Upper lobe of left lung (tissue), 6 donors: Measurements from ENCODE around the gene INHBE. TPM values are rescaled to one million over a fixed set of nuclear protein-coding genes. Genes with fewer than 3 reads are reported as not detected.
"Not testable (repeated sequence)": the region's sequence is repeated elsewhere in the genome, so short reads cannot be mapped to it uniquely, and the experiment has no call there.

ENCODE experiments used
- ATAC-seq, 2 donors: fragments of 200-7000 bp; cut with Tn5 transposase; one replicate each; pipeline ENCODE4 v1.9.1; 2022; ENCODE audit warnings: mild to moderate bottlenecking in 2 of 2, moderate library complexity in 2 of 2; ENCODE audit not compliant: low FRiP score in 2 of 2
- DNase-seq, 2 donors: peaks; one replicate each; pipeline ENCODE4 v3.0.0-alpha.2; 2019 to 2020
- H3K27ac ChIP-seq, 4 donors: fragments of 200-600 bp; sonication (generic); one replicate each; pipeline ENCODE4 v1.5.1; 2016 to 2019
- H3K27me3 ChIP-seq, 4 donors: fragments of 200-600 bp; sonication (generic); one replicate each; pipeline ENCODE4 v1.5.1; 2017 to 2019
- H3K36me3 ChIP-seq, 4 donors: fragments of 200-600 bp; sonication (generic); one replicate each; pipeline ENCODE4 v1.5.1; 2016 to 2019
- H3K4me1 ChIP-seq, 4 donors: fragments of 200-600 bp; sonication (generic); one replicate each; pipeline ENCODE4 v1.5.1; 2018 to 2019
- H3K4me3 ChIP-seq, 4 donors: fragments of 200-600 bp; sonication (generic); one replicate each; pipeline ENCODE4 v1.5.1; 2017 to 2019; ENCODE audit warnings: mild to moderate bottlenecking in 2 of 4, moderate library complexity in 1 of 4
- H3K9me3 ChIP-seq, 4 donors: fragments of 200-600 bp; sonication (generic); one replicate each; pipeline ENCODE4 v1.5.1; 2018 to 2019
- EP300 ChIP-seq, 4 donors: sonication (generic); formaldehyde crosslinking; IDR thresholded peaks; one replicate each; pipeline ENCODE4 v1.5.1; 2017; ENCODE audit warnings: antibody characterized with exemption in 4 of 4, control low read depth in 2 of 4
- POLR2A ChIP-seq, 4 donors: fragments of 450-650 bp; IDR thresholded peaks; one replicate each; pipeline ENCODE4 v1.5.1; 2016 to 2017; ENCODE audit warnings: antibody characterized with exemption in 4 of 4, mild to moderate bottlenecking in 2 of 4
- POLR2AphosphoS5 ChIP-seq, 2 donors: sonication (generic); formaldehyde crosslinking; IDR thresholded peaks; one replicate each; pipeline ENCODE4 v1.5.1; 2017; ENCODE audit warnings: antibody characterized with exemption in 2 of 2
- WGBS, 2 donors: methylation state at CpG; one replicate each; pipeline ENCODE4 v1.1.5; 2017 to 2018; 5-methylcytosine and 5-hydroxymethylcytosine counted together
- total RNA-seq, 6 donors: library from RNA; depleted of rRNA in 4 of 6; stranded (reverse); fragments of >200 nt in 4 of 6; gene quantifications; one replicate each; pipeline versions ENCODE4 v1.1.0 to v1.2.1, GENCODE V29; 2016 to 2021
- TF ChIP-seq, protein P1 (sequence below), 6 experiments: fragments of 450-650 bp in 4 of 6; fragments of 200-600 bp in 2 of 6; sonication (generic) in 2 of 6; IDR thresholded peaks; one replicate each; pipeline ENCODE4 v1.5.1; 2016 to 2019; ENCODE audit warnings: antibody characterized with exemption in 6 of 6
- donor health status: DM: no; HTN: no; CAD: no; lungs with moderate emphysema.
- donor health status: DM: no; HTN: yes; CAD: no; lungs with severe emphysema.

INHBE gene
- total RNA-seq, 6 donors from 2014 or later, result 0.11 TPM; not detected in 5

DNA sequence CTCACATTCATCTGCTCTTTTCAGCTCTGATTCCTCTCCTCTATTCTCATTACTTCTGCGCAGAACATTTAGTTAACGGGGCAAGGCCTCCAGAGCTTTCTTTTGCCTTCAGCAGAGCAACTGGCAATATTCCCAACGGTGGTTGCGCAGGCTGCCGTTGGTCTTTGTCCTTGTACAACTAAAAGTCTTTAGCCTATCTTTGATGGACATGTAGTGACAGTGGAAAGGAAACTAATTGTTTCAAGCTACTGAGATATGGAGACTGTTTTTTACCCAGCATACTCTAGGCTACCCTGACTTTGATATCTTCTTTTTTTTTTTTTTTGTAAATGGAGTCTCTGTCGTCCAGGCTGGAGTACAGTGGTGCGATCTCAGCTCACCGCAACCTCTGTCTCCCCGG lies 36.9 kb upstream of the INHBE start:
- ATAC-seq, result no peak
- no peaks in the 10 kb centered on the region for H3K27me3 ChIP-seq

DNA sequence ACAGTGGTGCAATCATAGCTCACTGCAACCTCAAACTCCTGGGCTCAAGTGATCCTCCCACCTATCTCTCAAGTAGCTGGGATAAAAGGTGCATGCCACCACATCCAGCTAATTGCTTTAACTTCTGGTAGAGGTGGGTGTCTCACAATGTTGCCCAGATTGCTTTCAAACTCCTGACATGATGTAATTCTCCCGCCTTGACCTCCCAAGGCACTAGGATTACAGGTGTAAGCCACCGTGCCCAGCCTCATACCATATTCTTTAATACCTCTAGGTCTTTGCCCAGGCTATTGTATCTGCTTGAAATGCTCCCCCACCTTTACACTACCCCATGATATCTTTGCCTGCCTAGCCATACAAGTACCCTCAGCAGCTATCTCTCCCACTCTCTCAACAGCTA lies 35.6 kb upstream of the INHBE start:
- Histone ChIP-seq H3K27ac (no peak overlapping the region), H3K36me3 (peaks cover 0 to 17% (median 2%) of the 10 kb centered on the region in 4 donors), H3K4me1 (peaks cover 0 to 10% (median 7%) of the 10 kb centered on the region in 4 donors), H3K4me3 (no peak overlapping the region), H3K9me3 (no peaks in the 10 kb centered on the region), H3K27me3 (no peaks in the 10 kb centered on the region)
- DNase-seq, result no peak
- TF ChIP-seq, protein P1, sequence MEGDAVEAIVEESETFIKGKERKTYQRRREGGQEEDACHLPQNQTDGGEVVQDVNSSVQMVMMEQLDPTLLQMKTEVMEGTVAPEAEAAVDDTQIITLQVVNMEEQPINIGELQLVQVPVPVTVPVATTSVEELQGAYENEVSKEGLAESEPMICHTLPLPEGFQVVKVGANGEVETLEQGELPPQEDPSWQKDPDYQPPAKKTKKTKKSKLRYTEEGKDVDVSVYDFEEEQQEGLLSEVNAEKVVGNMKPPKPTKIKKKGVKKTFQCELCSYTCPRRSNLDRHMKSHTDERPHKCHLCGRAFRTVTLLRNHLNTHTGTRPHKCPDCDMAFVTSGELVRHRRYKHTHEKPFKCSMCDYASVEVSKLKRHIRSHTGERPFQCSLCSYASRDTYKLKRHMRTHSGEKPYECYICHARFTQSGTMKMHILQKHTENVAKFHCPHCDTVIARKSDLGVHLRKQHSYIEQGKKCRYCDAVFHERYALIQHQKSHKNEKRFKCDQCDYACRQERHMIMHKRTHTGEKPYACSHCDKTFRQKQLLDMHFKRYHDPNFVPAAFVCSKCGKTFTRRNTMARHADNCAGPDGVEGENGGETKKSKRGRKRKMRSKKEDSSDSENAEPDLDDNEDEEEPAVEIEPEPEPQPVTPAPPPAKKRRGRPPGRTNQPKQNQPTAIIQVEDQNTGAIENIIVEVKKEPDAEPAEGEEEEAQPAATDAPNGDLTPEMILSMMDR (IDR thresholded peaks at IDR 0.05), result no peak
- TF ChIP-seq POLR2AphosphoS5 (IDR thresholded peaks at IDR 0.05) (no peak), EP300 (IDR thresholded peaks at IDR 0.05) (no peak), POLR2A (IDR thresholded peaks at IDR 0.05) (no peak)
- 95 to 100% methylated on average over 2 of the region's 2 CpGs for WGBS, 2 donors
- no peak for ATAC-seq

More for the DNA sequence above, 36.9 kb upstream of the INHBE start:
- DNase-seq, result no peak
- 89 to 90% methylated on average over 9 of the region's 9 CpGs for WGBS, 2 donors
- H3K27ac ChIP-seq, result no peak overlapping the region
- TF ChIP-seq, protein P1 (IDR thresholded peaks at IDR 0.05), result no peak
- TF ChIP-seq POLR2AphosphoS5 (IDR thresholded peaks at IDR 0.05), result no peak
- TF ChIP-seq POLR2A (IDR thresholded peaks at IDR 0.05), result no peak
- TF ChIP-seq EP300 (IDR thresholded peaks at IDR 0.05), result no peak
- H3K9me3 ChIP-seq, result no peaks in the 10 kb centered on the region
- H3K36me3 ChIP-seq, result peaks cover 0 to 17% (median 2%) of the 10 kb centered on the region in 4 donors
- H3K4me1 ChIP-seq, result peaks cover 0 to 10% (median 7%) of the 10 kb centered on the region in 4 donors
- H3K4me3 ChIP-seq, result no peak overlapping the region

DNA sequence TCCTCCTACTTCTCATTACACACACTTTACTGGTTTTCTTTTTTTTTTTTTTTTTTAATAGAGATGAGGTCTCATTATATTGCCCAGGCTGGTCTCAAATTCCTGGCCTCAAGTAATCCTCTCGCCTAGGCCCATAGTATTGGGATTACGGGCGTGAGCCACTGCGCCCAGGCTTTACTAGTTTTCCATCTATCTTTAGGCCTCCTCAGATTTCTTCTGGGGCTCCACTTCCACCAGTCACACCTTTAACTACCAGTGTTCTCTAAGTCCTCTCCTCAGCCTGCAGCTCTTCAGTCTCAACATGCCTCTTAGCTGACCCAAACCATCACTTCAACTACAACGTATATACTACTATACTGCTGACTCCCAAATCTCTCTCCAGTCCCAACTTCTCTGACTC lies 34.6 kb upstream of the INHBE start:
- TF ChIP-seq POLR2AphosphoS5 (IDR thresholded peaks at IDR 0.05), result no peak
- TF ChIP-seq, protein P1 (IDR thresholded peaks at IDR 0.05), result no peak
- no peak for TF ChIP-seq EP300 (IDR thresholded peaks at IDR 0.05)
- no peak for TF ChIP-seq POLR2A (IDR thresholded peaks at IDR 0.05)
- Histone ChIP-seq H3K4me1 (peaks cover 0 to 10% (median 5%) of the 10 kb centered on the region in 4 donors), H3K4me3 (no peak overlapping the region), H3K36me3 (peaks cover 0 to 20% (median 3%) of the 10 kb centered on the region in 4 donors), H3K9me3 (no peaks in the 10 kb centered on the region), H3K27me3 (no peaks in the 10 kb centered on the region), H3K27ac (no peak overlapping the region)
- DNase-seq, result no peak
- 96 to 98% methylated on average over 5 of the region's 5 CpGs for WGBS, 2 donors
- ATAC-seq, result no peak

DNA sequence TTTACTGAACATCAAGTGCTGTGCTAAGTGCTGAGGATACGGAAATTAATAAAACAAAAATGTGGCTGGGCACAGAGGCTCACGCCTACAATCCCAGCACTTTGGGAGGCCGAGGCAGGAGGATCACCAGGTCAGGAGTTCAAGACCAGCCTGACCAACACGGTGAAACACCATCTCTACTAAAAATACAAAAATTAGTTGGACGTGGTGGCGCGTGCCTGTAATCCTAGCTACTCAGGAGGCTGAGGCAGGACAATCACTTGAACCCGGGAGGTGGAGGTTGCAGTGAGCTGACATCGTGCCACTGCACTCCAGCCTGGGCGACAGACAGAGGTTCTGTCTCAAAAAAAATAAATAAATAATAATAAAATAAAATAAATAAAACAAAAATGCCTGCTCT lies 28.2 kb upstream of the INHBE start:
- 91 to 94% methylated on average over 10 of the region's 10 CpGs for WGBS, 2 donors
- H3K4me3 ChIP-seq, H3K9me3 ChIP-seq, H3K27me3 ChIP-seq, ATAC-seq, H3K27ac ChIP-seq, DNase-seq: not testable (repeated sequence)
- H3K36me3 ChIP-seq, result peaks cover 0 to 15% (median 3%) of the 10 kb centered on the region in 4 donors
- H3K4me1 ChIP-seq, result peaks cover 3 to 15% (median 11%) of the 10 kb centered on the region in 4 donors

DNA sequence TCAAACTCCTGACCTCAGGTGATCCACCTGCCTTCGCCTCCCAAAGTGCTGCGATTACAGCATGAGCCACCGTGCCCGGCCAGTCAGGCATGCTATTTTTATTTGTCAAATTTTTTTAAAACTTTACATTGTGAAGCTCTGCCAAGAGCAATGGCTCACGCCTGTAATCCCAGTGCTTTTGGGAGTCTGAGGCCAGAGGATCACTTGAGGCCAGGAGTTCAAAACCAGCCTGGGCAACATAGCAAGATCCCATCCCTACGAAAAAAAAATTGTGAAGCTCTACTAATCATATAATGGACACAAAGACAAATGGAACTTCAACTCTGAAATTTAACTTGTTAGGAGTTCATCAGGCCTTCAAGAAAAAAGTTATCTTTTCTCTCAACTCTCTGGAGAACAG lies 26.1 kb upstream of the INHBE start:
- Histone ChIP-seq H3K27ac (peak overlapping the region in 3 of 4 donors; percentile 91 to 99 (median 93)), H3K36me3 (peaks cover 0 to 6% (median 3%) of the 10 kb centered on the region in 4 donors), H3K4me3 (no peak overlapping the region), H3K27me3 (no peaks in the 10 kb centered on the region), H3K4me1 (peaks cover 3 to 15% (median 11%) of the 10 kb centered on the region in 4 donors), H3K9me3 (no peaks in the 10 kb centered on the region)
- DNase-seq (no peak), ATAC-seq (no peak)
- WGBS, 2 donors, result 81 to 91% methylated on average over 6 of the region's 6 CpGs
- no peak for TF ChIP-seq POLR2AphosphoS5 (IDR thresholded peaks at IDR 0.05)
- TF ChIP-seq EP300 (IDR thresholded peaks at IDR 0.05), result no peak
- TF ChIP-seq, protein P1 (IDR thresholded peaks at IDR 0.05), result no peak
- TF ChIP-seq POLR2A (IDR thresholded peaks at IDR 0.05), result no peak
